HL-60 (cell line): ENCODE results near the gene NDUFA13.

ENCODE experiments used
- CTCF ChIP-seq: IDR thresholded peaks from one replicate; pipeline ENCODE4 v1.5.1; 2011; ENCODE audit warnings: low read length, control low read depth, inconsistent platforms; ENCODE audit not compliant: insufficient read depth
- POLR2AphosphoS5 ChIP-seq: IDR thresholded peaks from 2 replicates; pipeline ENCODE4 v1.6.1; 2012; ENCODE audit warnings: low read depth
- REST ChIP-seq: IDR thresholded peaks from 2 replicates; pipeline ENCODE4 v1.6.1; 2012; ENCODE audit warnings: low read depth; ENCODE audit not compliant: insufficient replicate concordance

- TF ChIP-seq CTCF (no peak), POLR2AphosphoS5 (no peak), REST (no peak)
These were observed 14.2 kb upstream of the NDUFA13 start for GRCh38 chr19:19501798-19502197.
